ENCODE results near the gene TMPRSS6.

The TMPRSS6 gene

DNA sequence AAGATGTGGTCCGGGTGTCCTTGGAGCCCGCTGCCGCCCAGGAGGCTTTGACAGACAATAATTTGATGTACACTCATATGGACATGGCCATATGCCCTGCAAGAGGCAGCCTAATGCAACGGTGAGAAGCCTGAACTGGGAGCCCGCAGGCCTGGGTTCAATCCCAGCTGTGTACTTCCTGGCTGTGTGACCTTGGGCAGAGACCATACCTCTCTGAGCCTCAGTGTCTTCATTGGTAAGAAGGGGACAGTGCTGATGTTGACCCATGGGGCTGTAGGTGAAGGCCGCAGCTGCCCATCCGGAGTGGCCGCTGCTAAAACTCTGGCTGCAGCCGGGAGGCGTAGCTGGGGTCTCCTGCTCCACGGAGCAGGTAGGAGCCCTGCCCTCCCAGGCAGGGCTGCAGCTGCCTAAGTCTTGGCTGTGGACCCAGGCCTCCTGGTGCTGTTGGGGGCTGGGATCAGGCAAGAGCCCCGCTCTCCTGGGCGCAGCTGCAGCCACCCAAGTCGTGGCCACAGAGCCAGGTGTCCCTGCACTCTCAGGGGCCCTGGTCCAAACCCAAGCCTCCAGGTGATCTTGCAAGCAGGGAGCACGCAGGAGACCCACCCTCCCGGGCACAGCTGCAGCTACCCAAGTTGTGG, 31.3 kb upstream of the TMPRSS6 start:
- DNase-seq (ENCODE audit: low spot score): no peak

DNA sequence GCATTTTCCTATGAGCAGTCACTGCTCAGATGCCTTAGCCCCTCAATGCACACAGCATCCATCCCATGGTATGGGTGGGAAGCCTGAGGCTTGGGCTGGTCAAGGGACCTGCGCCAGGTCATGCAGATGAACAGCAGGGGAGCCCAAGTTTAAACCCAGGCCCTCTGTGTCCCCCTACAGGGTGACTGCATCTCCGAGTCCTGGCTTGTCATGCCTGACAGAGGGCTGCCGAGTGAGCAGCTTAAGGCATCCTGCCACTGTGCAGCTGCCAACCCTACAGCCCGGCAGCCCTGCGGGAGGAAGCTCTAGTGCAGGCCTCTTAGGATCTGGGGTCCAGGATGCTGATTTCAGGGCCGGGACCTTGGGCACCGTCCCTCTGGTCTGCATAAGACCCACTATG, 30.2 kb upstream of the TMPRSS6 start:
- DNase-seq (ENCODE audit: low spot score): peak; percentile 57

DNA sequence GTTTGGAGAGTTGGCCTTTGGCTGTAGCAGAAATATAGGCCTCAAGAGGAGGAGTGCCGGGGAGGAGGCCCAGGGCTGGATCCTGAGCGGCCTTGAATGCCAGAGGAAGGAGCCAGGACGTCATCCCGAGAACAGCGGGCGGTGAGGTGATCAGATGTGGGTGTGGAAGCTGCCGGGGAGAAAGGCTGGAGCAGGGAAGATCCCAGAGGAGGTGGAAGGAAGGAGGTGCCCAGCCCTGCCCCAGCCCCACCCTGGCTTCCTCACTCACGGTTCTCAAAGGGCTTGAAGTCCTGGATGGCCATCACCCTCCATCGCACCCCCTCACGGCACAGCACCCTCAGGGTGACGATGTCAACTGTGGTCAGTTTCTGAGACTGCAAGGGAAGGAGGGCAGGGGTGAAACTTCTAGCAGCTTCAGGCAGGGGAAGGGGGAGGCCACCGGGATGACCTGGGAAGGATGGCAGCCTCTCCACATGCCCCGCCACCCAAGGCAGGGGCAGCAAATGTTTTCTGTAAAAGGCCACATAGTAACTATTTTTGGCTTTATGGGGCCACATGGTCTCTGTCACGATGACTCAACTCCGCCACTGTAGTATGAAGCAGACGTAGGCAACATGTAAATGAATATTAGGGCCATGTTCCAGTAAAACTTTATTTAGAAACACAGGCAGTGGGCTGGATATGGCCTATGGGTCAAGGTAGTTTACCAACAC, 29.5 kb upstream of the TMPRSS6 start:
- DNase-seq (ENCODE audit: low spot score): no peak

DNA sequence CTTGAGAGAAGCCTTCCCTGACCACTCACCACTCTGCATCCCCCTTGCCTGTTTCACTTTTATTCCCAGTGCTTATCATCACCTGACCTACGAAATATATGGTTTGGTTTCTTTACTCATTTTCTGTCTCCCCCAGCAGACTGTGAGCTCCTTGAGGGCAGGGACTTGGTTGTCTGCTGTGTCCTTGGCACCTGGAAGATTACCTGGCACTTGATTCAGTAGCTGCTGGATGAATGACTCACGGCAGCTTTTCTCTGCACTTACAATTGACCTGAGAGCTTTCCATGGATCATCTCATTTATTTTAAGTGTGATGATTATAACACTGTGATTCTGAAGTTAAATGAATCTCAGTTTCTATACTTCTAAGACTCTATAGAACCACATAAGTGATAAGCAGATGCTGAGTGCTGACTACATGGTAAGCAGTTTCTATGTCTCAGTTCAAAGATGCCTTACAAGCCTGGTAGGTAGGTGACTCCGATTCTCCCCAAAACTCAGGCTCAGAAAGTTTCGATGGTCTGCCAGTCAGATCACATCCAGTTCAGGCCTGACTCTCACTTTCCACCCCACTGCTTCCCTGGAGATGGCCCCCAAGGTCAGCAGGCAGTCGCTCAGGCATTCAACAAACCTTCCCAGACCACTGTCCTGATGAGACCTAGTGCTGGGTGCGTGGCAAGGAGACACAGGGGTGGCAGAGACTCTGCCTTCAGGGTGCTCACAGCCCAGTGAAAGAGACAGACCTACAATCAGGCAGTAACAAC, 28.6 kb upstream of the TMPRSS6 start:
- no peak for DNase-seq (ENCODE audit: low spot score)

DNA sequence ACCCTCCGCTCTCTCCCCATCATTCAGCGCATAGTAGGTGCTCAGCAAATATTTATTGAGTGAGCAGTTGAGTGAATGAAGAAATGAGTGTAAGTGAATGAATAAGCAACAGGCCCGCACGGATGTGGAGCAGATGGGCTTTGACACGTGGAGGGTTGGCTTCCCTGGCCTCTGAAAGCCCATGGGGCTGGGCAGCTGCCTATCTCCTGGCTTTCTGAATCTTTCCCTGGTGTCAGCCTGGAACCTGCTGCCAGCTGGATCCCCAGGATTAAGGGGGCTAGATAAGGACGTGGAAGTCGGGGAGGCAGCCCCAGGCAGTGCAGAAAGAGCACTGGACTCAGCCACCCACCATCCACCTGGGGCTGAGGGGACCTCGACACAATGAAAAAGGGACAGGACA, 27.6 kb upstream of the TMPRSS6 start:
- no peak for DNase-seq (ENCODE audit: low spot score)

DNA sequence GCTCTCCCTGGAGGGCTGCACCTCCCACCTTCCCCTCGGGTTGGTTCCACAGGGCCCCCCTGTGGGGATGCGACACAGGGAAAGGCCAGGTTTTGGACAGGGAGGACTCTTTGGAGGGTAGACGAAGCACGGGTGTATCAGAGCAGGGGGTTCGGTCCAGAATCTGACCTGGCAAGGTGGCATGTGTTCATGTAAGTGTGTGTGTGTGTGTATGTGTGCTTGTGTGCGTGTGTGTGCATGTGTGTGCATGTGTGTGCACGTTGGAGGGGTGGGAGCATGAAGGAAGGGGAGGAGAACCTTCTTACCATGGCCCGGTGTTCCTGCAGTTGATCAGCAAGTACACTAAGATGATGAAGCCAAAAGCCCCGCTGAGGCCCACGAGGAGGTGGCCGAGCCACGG, 25.5 kb upstream of the TMPRSS6 start:
- no peak for DNase-seq (ENCODE audit: low spot score)

DNA sequence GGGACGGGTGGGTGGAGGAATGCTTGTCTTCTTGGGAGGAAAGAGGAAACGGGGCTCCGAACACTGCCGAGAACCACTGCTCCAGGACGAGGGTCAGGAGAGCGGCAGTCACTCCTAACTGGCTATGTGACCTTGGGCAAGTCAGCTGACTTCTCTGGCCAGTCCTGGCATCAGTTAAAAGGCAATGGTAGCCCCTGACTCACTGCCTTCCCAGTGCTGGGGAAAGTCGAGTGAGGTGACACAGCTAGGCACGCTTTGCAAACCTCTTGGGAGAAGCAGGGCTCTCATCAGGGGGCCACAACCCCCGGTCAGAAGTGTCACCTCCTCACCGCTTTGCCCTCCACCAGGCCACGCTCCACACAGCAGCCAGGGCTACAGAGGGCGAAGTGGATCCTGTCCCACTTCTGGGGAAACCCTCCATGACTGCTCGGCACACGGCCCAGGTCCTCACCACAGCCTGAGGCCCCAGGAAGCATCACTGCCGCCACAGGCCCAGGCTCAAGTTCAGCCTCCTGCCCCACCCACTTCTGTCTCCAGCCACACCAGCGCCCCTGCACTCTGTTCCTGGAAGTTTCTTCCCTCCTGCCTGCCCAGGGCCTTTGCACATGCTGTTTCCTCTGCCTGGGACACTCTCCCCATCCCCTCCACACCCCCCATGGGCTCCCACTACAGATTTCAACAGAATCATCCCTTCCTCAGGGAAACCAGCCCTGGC, 23.9 kb upstream of the TMPRSS6 start:
- DNase-seq (ENCODE audit: low spot score): no peak

DNA sequence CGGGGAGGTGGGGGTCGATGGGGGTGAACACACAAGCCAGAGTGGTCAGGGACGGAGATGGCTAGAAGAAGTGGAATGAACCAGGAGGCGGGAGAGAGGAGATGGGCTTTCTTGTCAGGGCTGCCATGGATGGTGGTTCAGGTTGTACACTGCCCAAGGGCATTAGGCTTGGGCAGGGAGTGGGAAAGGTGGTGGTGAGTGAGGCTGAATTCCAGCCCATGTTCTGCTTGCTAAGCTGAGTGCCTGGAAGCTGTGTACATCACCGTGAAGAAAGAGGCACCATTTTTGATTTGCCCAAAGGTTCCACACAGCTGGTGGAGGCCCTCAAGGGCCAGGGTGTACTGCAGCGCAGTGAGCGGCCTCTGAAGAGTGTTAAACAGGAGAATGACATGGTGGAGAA, 23.3 kb upstream of the TMPRSS6 start:
- no peak for DNase-seq (ENCODE audit: low spot score)

DNA sequence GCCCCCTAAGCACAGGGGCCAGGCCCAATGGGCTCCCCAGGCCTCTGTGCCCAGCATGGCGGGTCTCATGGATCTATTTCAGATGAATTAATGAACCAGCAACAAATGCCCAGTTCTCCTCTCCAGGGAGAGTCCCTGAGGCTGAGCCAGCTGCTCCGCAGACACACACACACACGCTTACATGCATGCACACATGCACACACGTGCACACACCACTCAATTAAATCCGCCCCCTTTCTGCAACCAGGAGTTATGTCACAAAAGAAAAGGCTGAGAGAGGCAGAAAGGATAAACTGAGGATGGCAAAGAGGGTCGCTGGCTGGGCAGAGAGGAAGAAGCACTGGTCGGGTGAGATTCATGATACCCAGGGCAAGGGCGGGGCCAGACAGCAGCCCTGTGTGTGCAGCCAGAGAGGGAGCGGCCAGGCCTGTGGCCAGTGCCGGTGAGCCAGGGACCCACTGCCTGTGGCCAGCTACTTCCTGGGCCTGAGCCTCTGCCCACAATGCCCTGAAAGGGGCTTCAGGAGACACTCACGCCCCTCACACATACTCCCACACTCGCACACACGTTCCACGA, 20.4 kb upstream of the TMPRSS6 start:
- DNase-seq (ENCODE audit: low spot score): no peak

DNA sequence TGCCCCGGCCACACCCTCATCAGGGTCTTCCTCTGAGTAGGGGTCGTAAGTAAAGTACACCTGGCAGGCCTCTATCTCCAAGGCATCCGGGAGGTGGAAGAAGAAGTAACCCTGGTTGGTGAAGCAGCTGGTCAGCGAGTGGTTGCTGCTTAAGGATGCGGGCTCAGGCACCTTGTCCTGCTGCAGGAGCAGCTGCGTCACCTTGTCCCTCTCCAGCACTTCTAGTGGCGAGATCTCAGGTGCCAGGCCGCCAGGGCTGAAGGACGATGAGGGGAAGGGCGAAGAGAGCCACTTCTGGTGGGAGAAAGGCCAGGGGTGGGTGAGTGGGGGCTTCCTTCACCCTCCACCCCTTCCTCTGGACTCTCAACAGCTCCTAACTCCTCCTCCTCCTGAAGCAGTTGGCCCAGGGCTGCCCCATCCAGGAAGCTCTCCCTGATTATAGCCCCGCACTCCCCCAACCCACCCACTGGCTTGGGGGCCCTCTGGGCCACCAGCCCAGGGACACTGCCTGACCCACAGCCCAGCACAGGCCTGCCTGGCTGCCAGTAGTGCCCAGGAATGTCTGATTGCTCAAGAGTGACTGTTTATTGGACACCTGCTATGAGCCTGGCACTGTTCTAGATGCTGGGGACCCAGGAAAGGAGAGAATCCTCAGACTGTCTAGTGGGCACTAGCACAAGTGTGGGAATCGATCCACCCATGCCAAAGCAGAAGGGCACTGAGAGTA, 19.2 kb upstream of the TMPRSS6 start:
- no peak for DNase-seq (ENCODE audit: low spot score)

DNA sequence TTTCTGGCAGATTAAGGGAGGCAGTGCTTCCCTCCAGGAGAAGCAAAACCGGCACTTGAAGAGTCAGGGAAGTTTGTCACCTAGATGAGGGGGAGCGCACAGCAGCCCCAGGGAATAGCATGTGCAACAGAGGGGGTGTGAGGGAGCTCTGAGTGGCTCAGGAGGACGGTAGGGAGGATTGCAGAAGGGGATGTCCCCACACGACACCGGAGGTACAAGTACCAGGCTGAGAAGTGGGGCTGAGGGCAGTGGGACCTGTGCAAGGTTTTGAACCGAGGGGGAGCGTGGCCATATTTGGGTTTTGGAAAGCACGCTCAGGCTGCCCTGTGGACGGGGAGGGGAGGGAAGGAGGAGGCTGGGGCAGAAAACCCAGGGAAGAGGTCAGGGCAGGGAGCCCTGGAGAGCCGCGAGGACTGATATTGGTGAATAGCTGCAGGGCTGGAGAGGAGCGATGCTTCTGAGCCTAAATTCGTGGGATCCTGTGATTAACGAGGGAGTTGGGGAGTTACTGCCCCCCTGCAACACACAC, 17.9 kb upstream of the TMPRSS6 start:
- no peak for DNase-seq (ENCODE audit: low spot score)

DNA sequence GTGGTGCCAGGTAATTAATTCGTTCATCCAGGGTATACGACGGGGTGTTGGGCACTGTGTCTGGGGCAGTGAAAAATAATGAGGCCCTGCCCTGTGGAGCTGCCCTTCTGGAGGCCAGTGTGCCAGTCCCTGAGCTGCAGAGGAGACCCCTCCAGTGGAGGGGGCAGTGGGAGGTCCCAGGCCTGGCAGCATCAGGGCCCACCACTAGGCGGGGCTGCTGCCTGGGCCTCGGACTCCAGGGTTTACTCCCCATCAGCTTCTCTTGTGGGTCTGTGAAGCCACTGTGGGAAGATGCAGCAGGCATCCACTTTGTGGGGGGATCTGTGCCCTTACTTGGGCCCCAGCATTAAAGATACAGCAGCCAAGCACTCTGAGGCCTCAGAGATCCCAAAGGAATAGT, 17.4 kb upstream of the TMPRSS6 start:
- no peak for DNase-seq (ENCODE audit: low spot score)

DNA sequence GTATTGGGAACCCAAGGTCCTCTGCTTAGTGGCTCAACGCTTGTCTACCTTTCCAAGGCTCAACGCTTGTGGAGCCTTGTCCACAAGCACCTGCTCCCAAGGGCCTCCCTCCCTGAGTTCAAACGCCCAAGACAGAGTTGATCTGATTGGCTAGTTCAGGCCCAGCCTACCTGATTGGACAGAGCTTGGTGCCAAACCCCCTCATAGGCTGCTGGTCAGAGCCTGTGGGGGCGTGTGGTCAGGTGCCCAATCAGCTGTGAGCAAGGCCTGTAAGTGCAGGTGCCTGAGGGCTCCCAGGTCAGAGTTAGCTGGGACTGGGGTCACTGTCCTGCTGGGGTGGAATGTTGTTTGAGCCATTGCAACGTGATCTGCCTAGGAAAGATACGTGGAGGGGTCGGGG, 16.9 kb upstream of the TMPRSS6 start:
- no peak for DNase-seq (ENCODE audit: low spot score)

DNA sequence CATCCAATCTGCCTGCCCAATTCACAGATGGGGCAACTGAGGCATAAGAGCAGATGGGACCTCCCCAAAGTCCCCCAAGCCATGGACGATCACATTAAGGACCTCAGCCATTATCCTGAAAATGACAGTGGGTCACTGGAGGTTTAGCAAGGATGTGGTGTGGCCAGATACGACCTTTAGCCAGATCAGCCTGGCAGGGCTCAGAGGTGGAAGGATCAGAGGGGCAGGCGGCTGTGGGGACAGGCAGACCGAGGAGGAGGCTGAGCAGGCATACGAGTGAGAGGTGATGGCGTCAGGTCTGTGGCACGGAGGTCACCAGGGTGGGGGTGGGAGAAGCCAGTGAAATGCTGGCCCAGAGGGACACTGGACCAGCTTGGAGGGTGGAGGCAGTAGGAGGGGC, 14.1 kb upstream of the TMPRSS6 start:
- DNase-seq (ENCODE audit: low spot score): no peak

DNA sequence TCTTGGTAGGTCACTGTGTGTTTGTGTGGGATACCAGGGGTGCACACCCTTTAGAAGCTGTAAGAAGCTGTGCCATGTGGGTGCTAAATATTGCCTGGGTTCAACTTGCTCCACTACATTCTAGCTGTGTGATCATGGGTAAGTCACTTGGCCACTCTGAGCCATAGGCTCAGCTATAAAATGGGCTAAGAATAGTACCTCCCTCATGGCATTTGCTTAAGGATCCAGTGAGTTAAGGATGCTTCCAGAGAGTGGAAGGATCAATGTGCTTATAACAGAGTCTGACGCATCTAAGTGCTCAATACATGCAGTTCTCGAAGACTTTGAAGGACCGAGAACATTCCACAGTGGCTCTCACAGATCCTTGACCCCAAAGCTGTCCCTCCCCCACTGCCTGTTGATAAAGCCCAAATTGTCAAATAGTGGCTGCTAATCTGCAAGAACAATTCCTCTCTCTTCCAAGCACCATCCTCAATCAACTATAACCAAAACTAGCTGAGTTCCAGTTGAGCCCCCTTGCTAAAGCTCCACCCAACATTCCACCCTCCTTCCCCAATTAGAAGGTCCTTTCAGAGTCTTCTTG, 13.2 kb upstream of the TMPRSS6 start:
- DNase-seq (ENCODE audit: low spot score): no peak

DNA sequence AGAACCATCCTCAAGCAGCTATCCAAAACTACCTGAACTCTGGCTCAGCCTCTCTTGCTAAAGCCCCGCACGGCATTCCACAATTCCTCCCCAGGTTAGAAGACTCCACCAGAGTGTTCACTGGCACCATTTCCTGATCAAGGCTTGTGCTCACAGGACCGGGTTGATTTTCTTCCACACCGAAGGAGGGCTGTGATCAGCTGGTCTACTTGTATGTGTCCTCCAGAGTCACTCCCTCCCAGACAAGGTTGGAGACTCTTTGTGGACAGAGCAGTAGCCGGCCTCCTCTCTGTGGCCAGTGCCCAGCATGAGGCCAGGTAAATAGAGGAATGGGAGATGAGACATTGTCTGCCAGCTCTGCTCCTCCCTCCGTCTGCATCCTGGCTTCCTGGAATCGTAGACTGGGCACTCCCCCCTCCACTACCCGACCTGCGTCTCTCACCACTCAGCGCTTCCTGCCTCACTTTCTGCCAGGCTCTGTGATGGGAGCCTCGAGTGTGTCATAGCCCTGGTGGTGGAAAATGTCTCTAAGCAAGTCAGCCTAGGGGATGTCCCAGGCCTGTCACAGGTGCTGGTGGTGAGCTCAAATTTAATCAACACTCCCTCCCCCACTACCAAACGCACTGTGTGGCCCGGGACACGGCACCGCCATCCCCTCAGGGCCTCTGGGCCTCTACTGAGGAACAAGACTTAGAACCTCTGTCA, 12.5 kb upstream of the TMPRSS6 start:
- peak; percentile 83 for DNase-seq (ENCODE audit: low spot score)

DNA sequence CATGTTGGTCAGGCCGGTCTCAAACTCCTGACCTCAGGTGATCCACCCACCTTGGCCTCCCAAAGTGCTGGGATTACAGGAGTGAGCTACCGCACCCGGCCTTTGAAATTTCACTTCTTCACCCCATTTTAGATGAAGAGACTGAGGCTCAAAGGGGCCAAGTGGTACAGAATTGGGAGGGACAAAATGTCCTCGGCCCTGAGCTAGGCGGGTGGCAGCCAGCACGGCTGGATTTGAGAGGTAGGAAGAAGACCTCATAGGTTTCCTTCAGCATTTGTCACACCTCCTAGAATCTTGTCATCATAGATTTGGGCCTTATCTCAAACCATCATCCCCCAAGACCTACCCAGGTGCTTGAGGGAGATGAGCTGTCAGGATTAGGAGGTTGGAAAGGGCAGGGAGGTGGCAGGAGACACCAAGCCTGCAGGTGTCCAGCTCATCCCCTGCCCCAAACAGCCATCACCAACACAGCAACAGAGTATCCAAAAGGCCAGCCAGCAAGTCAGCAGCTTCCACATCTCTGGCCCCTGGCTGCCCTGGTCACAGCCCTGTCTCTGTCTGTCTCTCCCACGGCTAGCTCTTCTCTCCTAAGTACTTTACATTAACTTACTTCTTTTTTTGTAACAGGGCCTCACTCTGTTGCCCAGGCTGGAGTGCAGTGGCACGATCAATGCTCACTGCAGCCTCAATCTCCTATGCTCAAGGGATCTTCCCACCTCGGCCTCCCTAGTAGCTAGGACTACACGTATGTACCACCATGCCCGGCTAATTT, 11.2 kb upstream of the TMPRSS6 start:
- DNase-seq (ENCODE audit: low spot score): no peak

DNA sequence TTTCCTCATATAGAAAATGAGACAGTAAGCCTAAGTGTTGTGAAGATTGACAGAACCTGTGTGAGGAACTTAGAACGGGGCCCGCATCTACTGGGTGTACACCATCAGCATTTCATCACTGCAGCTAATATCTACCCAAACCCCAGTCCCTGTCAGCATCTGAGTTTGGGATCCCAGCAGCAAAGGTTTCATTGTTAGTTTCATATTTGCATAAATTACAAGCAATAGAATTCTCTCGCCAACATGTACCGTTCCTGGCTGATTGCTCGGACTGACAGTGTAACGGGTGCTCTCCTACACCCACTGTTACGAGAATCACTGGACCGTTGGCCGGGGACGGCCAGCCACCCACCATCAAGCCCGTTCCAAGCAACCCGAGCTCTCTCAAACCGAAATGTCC, 10.4 kb upstream of the TMPRSS6 start:
- DNase-seq (ENCODE audit: low spot score): no peak

DNA sequence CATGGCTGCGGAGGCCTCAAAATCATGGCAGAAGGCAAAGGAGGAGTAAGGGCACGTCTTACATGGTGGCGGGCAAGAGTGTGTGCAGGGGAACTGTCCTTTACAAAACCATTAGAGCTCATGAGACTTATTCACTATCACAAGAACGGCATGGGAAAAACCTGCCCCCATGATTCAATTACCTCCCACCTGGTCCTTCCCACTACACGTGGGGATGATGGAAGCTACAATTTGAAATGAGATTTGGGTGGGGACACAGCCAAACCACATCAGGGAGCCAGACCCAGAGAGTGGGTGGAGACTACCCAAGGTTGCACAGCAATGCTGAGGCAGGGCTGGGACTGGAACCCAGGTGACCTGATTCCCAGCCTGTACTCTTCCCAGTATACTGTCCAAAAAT, 8.6 kb upstream of the TMPRSS6 start:
- DNase-seq (ENCODE audit: low spot score): no peak

DNA sequence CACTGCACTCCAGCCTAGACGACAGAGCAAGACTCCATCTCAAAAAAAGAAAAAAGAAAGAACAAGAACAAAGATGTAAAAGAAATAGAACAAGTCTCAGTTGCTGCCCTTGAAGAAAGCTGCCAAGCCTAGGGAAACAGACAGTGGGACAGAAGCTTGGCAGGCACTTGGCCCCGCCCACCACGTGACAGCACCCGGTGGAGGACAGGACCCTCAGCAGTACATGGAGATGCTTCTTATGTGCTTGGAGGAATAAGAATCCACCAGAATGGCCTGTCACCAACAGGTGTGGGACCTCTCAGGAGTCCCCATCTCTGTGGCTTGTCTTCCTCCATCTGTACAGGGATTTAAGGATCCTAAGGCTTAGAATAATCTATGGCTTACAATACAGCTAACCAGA, 7.6 kb upstream of the TMPRSS6 start:
- no peak for DNase-seq (ENCODE audit: low spot score)
